ENCODE data around the gene MCM3AP.

DNA sequence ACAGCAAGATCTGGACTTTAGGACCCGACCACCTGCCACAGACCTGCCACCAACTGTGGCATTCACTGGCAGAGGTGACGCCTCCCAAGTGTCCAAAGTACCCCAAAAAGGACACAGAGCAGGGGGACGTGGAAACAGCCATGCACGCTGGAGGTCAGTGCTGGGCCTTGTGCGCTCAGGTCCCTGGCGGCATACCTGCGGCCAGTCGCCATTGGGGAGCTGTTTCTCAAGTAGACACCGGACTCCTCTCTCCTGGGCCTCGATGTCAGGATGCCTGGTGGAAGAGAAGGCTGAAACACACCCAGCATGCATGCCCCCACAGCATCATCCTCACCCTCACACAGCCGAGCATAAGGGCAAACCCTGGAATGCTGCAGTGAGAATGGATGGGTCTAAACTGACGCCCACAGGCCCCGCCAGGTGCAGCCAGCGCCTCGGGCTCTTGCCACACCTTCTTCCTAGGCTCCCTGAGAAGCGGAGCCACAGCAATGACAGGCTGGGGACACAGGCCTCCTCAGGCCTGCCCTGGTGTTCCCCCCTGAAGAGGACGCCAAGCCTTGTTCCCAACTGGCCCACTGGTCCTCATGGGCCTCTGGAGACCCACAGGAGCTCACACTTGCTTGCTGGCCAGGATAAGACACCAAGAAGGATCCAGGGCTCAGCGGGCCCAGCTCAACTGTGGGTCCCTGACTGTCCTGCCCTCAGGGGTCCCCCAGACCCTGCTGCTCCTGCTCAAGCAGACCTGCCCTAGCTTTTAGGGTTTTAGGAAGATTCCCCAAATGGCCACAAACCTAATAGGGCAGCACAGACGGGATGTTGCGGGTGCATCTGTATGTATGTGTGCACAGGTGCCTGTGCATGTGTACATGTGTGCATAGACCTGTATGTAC lies 93.5 kb downstream of the MCM3AP start:
- TF ChIP-seq POLR2A (IDR thresholded peaks at IDR 0.05) (no peak), CTCF (IDR thresholded peaks at IDR 0.05) (no peak)

All from body of pancreas (tissue), 4 donors.